LoVo (cell line): ENCODE measurements around the gene ACSL6.

Source experiments
- DNase-seq: peaks from one replicate; pipeline ENCODE4 v3.0.0-alpha.2; 2016; ENCODE audit warnings: low spot score

ACSL6 gene

GRCh38 chr5:131977212-131977604, 34.2 kb downstream of the ACSL6 start:
- no peak for DNase-seq

- DNase-seq: no peak
Measured at GRCh38 chr5:131976414-131977211, 34.8 kb downstream of the ACSL6 start.

- no peak for DNase-seq
Measured at GRCh38 chr5:131974956-131975726, 36.3 kb downstream of the ACSL6 start.

GRCh38 chr5:131974622-131974955, 36.9 kb downstream of the ACSL6 start:
- DNase-seq: no peak

GRCh38 chr5:131974016-131974415, 37.4 kb downstream of the ACSL6 start:
- no peak for DNase-seq

GRCh38 chr5:131973089-131973712, 38.3 kb downstream of the ACSL6 start:
- DNase-seq: no peak

- no peak for DNase-seq
Measured at GRCh38 chr5:131968396-131968954, 43.0 kb downstream of the ACSL6 start.

GRCh38 chr5:131966551-131966950, 44.9 kb downstream of the ACSL6 start:
- DNase-seq: no peak

- DNase-seq: no peak
Measured at GRCh38 chr5:131965826-131966415, 45.5 kb downstream of the ACSL6 start.

GRCh38 chr5:131959906-131960305, 51.6 kb downstream of the ACSL6 start:
- DNase-seq: no peak

GRCh38 chr5:131959136-131959535, 52.3 kb downstream of the ACSL6 start:
- DNase-seq: no peak

GRCh38 chr5:131957721-131958441, 53.6 kb downstream of the ACSL6 start:
- DNase-seq: no peak

GRCh38 chr5:131953969-131954368, 57.5 kb downstream of the ACSL6 start:
- no peak for DNase-seq

- no peak for DNase-seq
Measured at GRCh38 chr5:131952301-131952857, 59.1 kb downstream of the ACSL6 start.

- DNase-seq: no peak
Measured at GRCh38 chr5:131950706-131951105, 60.8 kb downstream of the ACSL6 start.

GRCh38 chr5:131947445-131947844, 64.0 kb downstream of the ACSL6 start:
- DNase-seq: no peak

- no peak for DNase-seq
Measured at GRCh38 chr5:131945551-131946168, 65.8 kb downstream of the ACSL6 start, which contains the start of gene MEIKIN. Gene MEIKIN, minus strand, starts transcription at chr5:131945663. Its CDS starts 158 bp downstream, at chr5:131945505.

GRCh38 chr5:131944702-131945550, 66.5 kb downstream of the ACSL6 start:
- no peak for DNase-seq

- no peak for DNase-seq
Measured at GRCh38 chr5:131943916-131944315, 67.5 kb downstream of the ACSL6 start.

- DNase-seq: no peak
Measured at GRCh38 chr5:131942016-131942415, 69.4 kb downstream of the ACSL6 start.
